K562 (cell line): ENCODE data around the gene PNISR. TPM values are rescaled to one million over a fixed set of nuclear protein-coding genes. Genes with fewer than 3 reads are reported as not detected.

Experiments used
- ATAC-seq: fragments of 200-7000 bp; cut with Tn5 transposase; 3 replicates; pipeline ENCODE4 v1.9.1; 2020; ENCODE audit warnings: moderate library complexity
- BruUV-seq: library from RNA; stranded (reverse); fragments of 400-500 nt; replicated peaks from 2 replicates; lab custom pipeline; 2021; lab: Mats Ljungman, UMichigan
- CTCF ChIA-PET: fragments of 300-600 bp; formaldehyde crosslinking; extraction: SDS; loops from one replicate; lab custom pipeline; 2021; ENCODE audit warnings: low intra/inter-chr PET ratio; lab: Yijun Ruan, JAX
- POLR2A ChIA-PET: fragments of 300-600, 350-650 bp; sonication (Branson Sonifier 250); formaldehyde crosslinking; extraction: SDS; loops from one replicate; lab custom pipeline; 2021; ENCODE audit warnings: antibody characterized with exemption, inconsistent platforms; lab: Yijun Ruan, JAX
- DNase-seq, 4 experiments: peaks; one replicate each; pipeline versions ENCODE4 v3.0.0 to v3.0.0-alpha.2; 2011 to 2018; ENCODE audit warnings: low spot score in 3 of 4, mixed read lengths in 3 of 4; ENCODE audit errors: extremely low read depth in 1 of 4
- FAIRE-seq: peaks from 2 replicates; lab custom pipeline; 2011; peaks lifted over from hg19 to GRCh38; lab: Jason Lieb, UNC
- H2AFZ ChIP-seq: 2 replicates; pipeline ENCODE4 v1.6.0; 2011; ENCODE audit warnings: low read depth, low read length, control low read depth, inconsistent platforms
- H3K27ac ChIP-seq: fragments of 200-600 bp; 3 replicates; pipeline ENCODE4 v1.8.0; 2011; ENCODE audit warnings: low read depth, mild to moderate bottlenecking, control low read depth, inconsistent platforms, low read length, moderate library complexity, mixed read lengths; ENCODE audit errors: extremely low read depth
- H3K27me3 ChIP-seq, 2 experiments: fragments of 300-600 bp in 1 of 2; 2 replicates in 1 of 2; 3 replicates in 1 of 2; pipeline versions ENCODE4 v1.6.0 to v1.8.0; 2011; ENCODE audit warnings: inconsistent platforms in 2 of 2, low read length in 2 of 2, mild to moderate bottlenecking in 1 of 2, mixed read lengths in 1 of 2, moderate library complexity in 1 of 2; ENCODE audit not compliant: control insufficient read depth in 2 of 2, insufficient read depth in 2 of 2
- H3K36me3 ChIP-seq: fragments of 300-600 bp; 3 replicates; pipeline ENCODE4 v1.8.0; 2011; ENCODE audit warnings: mild to moderate bottlenecking, low read length, inconsistent platforms; ENCODE audit not compliant: control insufficient read depth, insufficient read depth
- H3K4me1 ChIP-seq, 2 experiments: fragments of 200-600 bp in 1 of 2; replicated peaks in 1 of 2; 2 replicates in 1 of 2; 3 replicates in 1 of 2; pipeline versions ENCODE4 v1.5.1 to v1.8.0; 2011; ENCODE audit warnings: inconsistent platforms in 2 of 2, low read length in 2 of 2, mild to moderate bottlenecking in 1 of 2, mixed read lengths in 1 of 2, moderate library complexity in 1 of 2; ENCODE audit not compliant: control insufficient read depth in 2 of 2, insufficient read depth in 2 of 2
- H3K4me2 ChIP-seq: 2 replicates; pipeline ENCODE4 v1.6.1; 2011; ENCODE audit warnings: low read length, control low read depth, inconsistent platforms, mixed read lengths; ENCODE audit not compliant: insufficient read depth
- H3K4me3 ChIP-seq: fragments of 200-600 bp; sonication (generic), shearing (Covaris generic); 2 replicates; pipeline ENCODE4 v1.5.1; 2016; ENCODE audit warnings: control low read depth, inconsistent platforms
- H3K79me2 ChIP-seq: fragments of 200-600 bp; 3 replicates; pipeline ENCODE4 v1.8.0; 2011; ENCODE audit warnings: low read length, inconsistent platforms; ENCODE audit not compliant: control insufficient read depth, insufficient read depth
- H3K9ac ChIP-seq, 2 experiments: 2 replicates each; pipeline versions ENCODE4 v1.6.0 to v1.6.1; 2011; ENCODE audit warnings: low read depth in 2 of 2, low read length in 2 of 2, control low read depth in 1 of 2, inconsistent platforms in 1 of 2, mild to moderate bottlenecking in 1 of 2, mixed read lengths in 1 of 2; ENCODE audit not compliant: insufficient read depth in 1 of 2
- H3K9me1 ChIP-seq: one replicate; pipeline ENCODE4 v1.6.0; 2011; ENCODE audit warnings: inconsistent platforms, mild to moderate bottlenecking, low read length, moderate library complexity; ENCODE audit not compliant: control insufficient read depth, insufficient read depth
- H3K9me3 ChIP-seq: replicated peaks from 2 replicates; pipeline ENCODE4 v1.5.1; 2011; ENCODE audit warnings: low read depth, low read length, inconsistent platforms; ENCODE audit not compliant: control insufficient read depth, insufficient read depth
- H4K20me1 ChIP-seq: replicated peaks from 2 replicates; pipeline ENCODE4 v1.6.1; 2011; ENCODE audit warnings: low read length, inconsistent platforms, mixed read lengths; ENCODE audit not compliant: control insufficient read depth, insufficient read depth
- RAD21 ChIP-seq, 2 experiments: fragments of 250-450 bp in 1 of 2; fragments of 450-650 bp in 1 of 2; sonication (Bioruptor Pico) in 1 of 2; formaldehyde crosslinking in 1 of 2; IDR thresholded peaks in 1 of 2; conservative IDR thresholded peaks in 1 of 2; 2 replicates each; pipeline versions ENCODE4 v1.4.0 to v1.8.0; 2020 to 2022; ENCODE audit warnings: mild to moderate bottlenecking in 2 of 2, moderate library complexity in 1 of 2
- SMARCB1 ChIP-seq: IDR thresholded peaks from 2 replicates; pipeline ENCODE4 v1.6.1; 2011; ENCODE audit warnings: improper control_type of control experiment, low read depth; ENCODE audit not compliant: insufficient read length
- ZC3H11A ChIP-seq: IDR thresholded peaks from 2 replicates; pipeline ENCODE4 v1.6.1; 2012; ENCODE audit warnings: low read depth, low read length, improper control_type of control experiment
- WGBS: fragments of 100-300 bp; shearing (Covaris generic); methylation state at CpG from one replicate; pipeline ENCODE4 v1.1.6; 2016; ENCODE audit warnings: low coverage, mixed read lengths; ENCODE audit not compliant: insufficient coverage; ENCODE audit errors: missing lambda C conversion rate; 5-methylcytosine and 5-hydroxymethylcytosine counted together
- in situ Hi-C: fragments of 300-500 bp; cut with MboI; formaldehyde crosslinking; loops from 4 replicates; pipeline ENCODE4 v1.15.0; 2018; ENCODE audit warnings: inconsistent platforms, mixed read lengths
- intact Hi-C: fragments of 100-400 bp; cut with micrococcal nuclease; formaldehyde crosslinking; loops from 2 replicates; pipeline ENCODE4 v1.14.2; 2022
- polyA plus RNA-seq, 8 experiments: library from polyadenylated mRNA; depleted of rRNA in 4 of 8; stranded (reverse) in 5 of 8; unstranded in 3 of 8; fragments of >200 nt; fragmentation: Nextera tagmentation in 2 of 8; fragmentation: Illumina TruSeq in 1 of 8; extraction: Ambion mirVana in 2 of 8; extraction: Trizol in 1 of 8; gene quantifications; 2 replicates each; pipeline versions ENCODE4 v1.2.1 to v1.2.3, GENCODE V29; 2011 to 2014; ENCODE audit warnings: inconsistent platforms in 1 of 8, missing spikeins in 1 of 8
- total RNA-seq, 7 experiments: library from RNA; depleted of rRNA in 6 of 7; stranded (reverse); fragments of >200 nt in 6 of 7; fragmentation: Illumina TruSeq in 2 of 7; extraction: Trizol in 2 of 7; gene quantifications; 2 replicates each; pipeline versions ENCODE4 v1.2.1 to v1.2.3, GENCODE V29; 2011 to 2021; ENCODE audit warnings: low replicate concordance in 1 of 7
- TF ChIP-seq, protein P1 (sequence below), 3 experiments: IDR thresholded peaks in 2 of 3; conservative IDR thresholded peaks in 1 of 3; 2 replicates each; pipeline ENCODE4 v1.5.1; 2011 to 2012; ENCODE audit warnings: low read length in 3 of 3, mild to moderate bottlenecking in 3 of 3, control low read depth in 2 of 3, improper control_type of control experiment in 1 of 3, inconsistent platforms in 1 of 3, low read depth in 1 of 3, mixed read lengths in 1 of 3, moderate library complexity in 1 of 3; ENCODE audit not compliant: insufficient read depth in 2 of 3

PNISR gene
- total and polyA plus RNA-seq, 9 of the 15 experiments (the other 6 are each of a cell fraction or from before 2014, with no cell fraction given), result 97.4 to 206 (median 131) TPM

DNA sequence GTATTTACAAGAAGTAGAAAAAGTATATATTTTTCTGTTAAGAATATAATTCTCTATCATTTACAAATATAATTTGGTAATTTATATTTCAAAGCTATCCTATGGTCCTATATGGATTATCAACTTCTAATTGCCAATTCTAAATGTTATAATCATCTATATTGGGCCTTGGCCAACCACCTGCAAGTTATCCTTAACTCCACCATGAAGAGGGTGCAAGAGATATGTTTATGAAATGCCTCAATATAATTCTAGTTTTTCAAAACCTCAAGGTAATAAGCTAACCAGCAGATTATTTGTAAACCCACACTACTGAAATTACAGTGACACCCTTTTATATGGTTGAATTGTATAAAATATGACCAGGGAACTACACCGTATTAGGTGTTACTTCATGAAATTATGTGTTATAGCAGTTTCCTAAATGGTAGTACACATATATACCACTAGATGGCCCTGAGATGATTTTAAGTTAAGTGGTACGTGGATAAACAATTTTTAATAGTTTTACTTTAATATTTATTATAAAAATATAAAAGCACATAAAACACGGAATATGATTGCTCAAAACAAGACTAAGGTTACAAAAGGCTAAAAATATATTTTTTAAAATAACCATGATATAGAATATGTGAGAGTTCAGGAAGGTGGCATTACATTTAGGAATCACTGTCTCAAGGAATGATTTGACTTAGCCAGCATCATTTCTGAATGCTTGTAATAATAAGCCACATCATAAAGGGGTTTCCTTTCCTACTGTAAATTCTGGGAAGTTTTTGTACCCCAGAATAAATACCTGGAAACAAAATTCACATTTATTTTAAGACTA lies 9.8 kb upstream of the PNISR start:
- ChIA-PET POLR2A (interaction anchor here (0.6 to 1.2 kb wide), 3 partner anchors 9 to 214 kb away, joined by 3 read pairs; partner anchors contain the start of gene PNISR), CTCF (interaction anchor here (1.7 kb wide), 1 partner anchor 105 kb away, joined by 3 read pairs; no protein-coding TSS in a partner anchor)
- Histone ChIP-seq H4K20me1 (no peaks in the 10 kb centered on the region), H3K79me2 (no peaks in the 10 kb centered on the region), H3K36me3 (peaks cover 20% of the 10 kb centered on the region; the same call in 1 of the 3 replicates), H3K9me1 (no peaks in the 10 kb centered on the region), H3K4me1 (no peaks in the 10 kb centered on the region), H3K4me3 (no peak overlapping the region), H3K27ac (no peak overlapping the region), H2AFZ (no peak overlapping the region), H3K27me3 (no peaks in the 10 kb centered on the region), H3K4me2 (no peak overlapping the region), H3K9me3 (no peaks in the 10 kb centered on the region), H3K9ac (no peak overlapping the region)
- DNase-seq (peak; percentile 19 to 29 (median 22)), ATAC-seq (peak; percentile 89), FAIRE-seq (peak; percentile 44)
- in situ Hi-C loops (no loop called here), intact Hi-C loops (no loop called here)
- no TSS peak for BruUV-seq
- TF ChIP-seq ZC3H11A, result no peak
- TF ChIP-seq, protein P1, sequence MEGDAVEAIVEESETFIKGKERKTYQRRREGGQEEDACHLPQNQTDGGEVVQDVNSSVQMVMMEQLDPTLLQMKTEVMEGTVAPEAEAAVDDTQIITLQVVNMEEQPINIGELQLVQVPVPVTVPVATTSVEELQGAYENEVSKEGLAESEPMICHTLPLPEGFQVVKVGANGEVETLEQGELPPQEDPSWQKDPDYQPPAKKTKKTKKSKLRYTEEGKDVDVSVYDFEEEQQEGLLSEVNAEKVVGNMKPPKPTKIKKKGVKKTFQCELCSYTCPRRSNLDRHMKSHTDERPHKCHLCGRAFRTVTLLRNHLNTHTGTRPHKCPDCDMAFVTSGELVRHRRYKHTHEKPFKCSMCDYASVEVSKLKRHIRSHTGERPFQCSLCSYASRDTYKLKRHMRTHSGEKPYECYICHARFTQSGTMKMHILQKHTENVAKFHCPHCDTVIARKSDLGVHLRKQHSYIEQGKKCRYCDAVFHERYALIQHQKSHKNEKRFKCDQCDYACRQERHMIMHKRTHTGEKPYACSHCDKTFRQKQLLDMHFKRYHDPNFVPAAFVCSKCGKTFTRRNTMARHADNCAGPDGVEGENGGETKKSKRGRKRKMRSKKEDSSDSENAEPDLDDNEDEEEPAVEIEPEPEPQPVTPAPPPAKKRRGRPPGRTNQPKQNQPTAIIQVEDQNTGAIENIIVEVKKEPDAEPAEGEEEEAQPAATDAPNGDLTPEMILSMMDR (IDR thresholded peaks at IDR 0.05 in 2 of 3, conservative IDR thresholded peaks at IDR 0.05 in 1 of 3; ENCODE audit: insufficient read depth in 2 of 3, low read depth in 1 of 3, low read length in 3 of 3), result peak in 2 of 3 experiments; percentile 31 to 54; a peak in 3 of 6 replicates
- TF ChIP-seq RAD21 (CRISPR knock-in tag; conservative IDR thresholded peaks at IDR 0.05 in 1 of 2, IDR thresholded peaks at IDR 0.05 in 1 of 2), result peak; percentile 14 to 29; a peak in 3 of 4 replicates
- no peak for TF ChIP-seq SMARCB1
- 13% methylated on average over 3 of the region's 3 CpGs for WGBS
